PC-3 (cell line): ENCODE results near the gene USP2. TPM values are rescaled to one million over a fixed set of nuclear protein-coding genes. Genes with fewer than 3 reads are reported as not detected.

Source experiments
- ATAC-seq: fragments of 200-7000 bp; cut with Tn5 transposase; 2 replicates; pipeline ENCODE4 v1.9.1; 2020; ENCODE audit warnings: mild to moderate bottlenecking, moderate library complexity
- BruUV-seq: library from RNA; stranded (reverse); fragments of 400-500 nt; replicated peaks from 2 replicates; lab custom pipeline; 2021; lab: Mats Ljungman, UMichigan
- CTCF ChIA-PET: fragments of 300-600 bp; sonication (Branson Sonifier 250); formaldehyde crosslinking; loops from one replicate; lab custom pipeline; 2022; ENCODE audit warnings: antibody characterized with exemption; lab: Charles Lee
- POLR2A ChIA-PET: fragments of 300-600 bp; sonication (Branson Sonifier 250); formaldehyde crosslinking; loops from one replicate; lab custom pipeline; 2022; ENCODE audit warnings: antibody characterized with exemption; ENCODE audit not compliant: unreplicated experiment; lab: Charles Lee
- DNase-seq: peaks from one replicate; pipeline ENCODE4 v3.0.0-alpha.2; 2015
- H2AFZ ChIP-seq: fragments of 300-600 bp; sonication (generic); 2 replicates; pipeline ENCODE4 v1.6.0; 2016; ENCODE audit warnings: antibody characterized with exemption, low read length
- H3F3A ChIP-seq: fragments of 300-600 bp; sonication (generic); one replicate; pipeline ENCODE4 v1.6.0; 2017; ENCODE audit warnings: antibody characterized with exemption, low read length, control low read depth, mild to moderate bottlenecking; ENCODE audit not compliant: unreplicated experiment
- H3K27ac ChIP-seq: fragments of 300-600 bp; sonication (generic); 2 replicates; pipeline ENCODE4 v1.5.1; 2016; ENCODE audit warnings: mild to moderate bottlenecking, low read length
- H3K27me3 ChIP-seq: fragments of 300-600 bp; sonication (generic); 2 replicates; pipeline ENCODE4 v1.6.1; 2016; ENCODE audit warnings: low read length, mixed read lengths
- H3K36me3 ChIP-seq: fragments of 300-600 bp; sonication (generic); 2 replicates; pipeline ENCODE4 v1.6.1; 2016; ENCODE audit warnings: low read depth, mixed run types, low read length, mixed read lengths
- H3K4me1 ChIP-seq: fragments of 300-600 bp; sonication (generic); 2 replicates; pipeline ENCODE4 v1.5.1; 2016; ENCODE audit warnings: low read length; ENCODE audit not compliant: insufficient read depth
- H3K4me2 ChIP-seq: fragments of 300-600 bp; sonication (generic); 2 replicates; pipeline ENCODE4 v1.6.0; 2016; ENCODE audit warnings: low read length
- H3K4me3 ChIP-seq: fragments of 300-600 bp; sonication (generic); 2 replicates; pipeline ENCODE4 v1.5.1; 2016; ENCODE audit warnings: mild to moderate bottlenecking, low read length, mixed read lengths
- H3K79me2 ChIP-seq: fragments of 300-600 bp; sonication (generic); 2 replicates; pipeline ENCODE4 v1.6.1; 2017; ENCODE audit warnings: low read length, mixed read lengths
- H3K9ac ChIP-seq: fragments of 300-600 bp; sonication (generic); 2 replicates; pipeline ENCODE4 v1.6.0; 2016; ENCODE audit warnings: mild to moderate bottlenecking, low read length
- H3K9me2 ChIP-seq: fragments of 300-600 bp; sonication (generic); replicated peaks from 2 replicates; pipeline ENCODE4 v1.6.1; 2016; ENCODE audit warnings: mixed run types, low read length, mixed read lengths
- H3K9me3 ChIP-seq: fragments of 300-600 bp; sonication (generic); 2 replicates; pipeline ENCODE4 v1.6.1; 2016; ENCODE audit warnings: low read length, mixed read lengths
- H4K20me1 ChIP-seq: fragments of 300-600 bp; sonication (generic); 2 replicates; pipeline ENCODE4 v1.6.1; 2016; ENCODE audit warnings: low read length, mixed read lengths
- CTCF ChIP-seq: fragments of 300-600 bp; sonication (generic); conservative IDR thresholded peaks from 2 replicates; pipeline ENCODE4 v1.5.1; 2017; ENCODE audit warnings: antibody characterized with exemption, low read depth, mild to moderate bottlenecking, low read length
- EZH2 ChIP-seq: fragments of 300-600 bp; sonication (generic); IDR thresholded peaks from one replicate; pipeline ENCODE4 v1.6.1; 2017; ENCODE audit warnings: antibody characterized with exemption, mild to moderate bottlenecking, low read length; ENCODE audit not compliant: unreplicated experiment
- EZH2phosphoT487 ChIP-seq: fragments of 300-600 bp; sonication (generic); IDR thresholded peaks from 2 replicates; pipeline ENCODE4 v1.6.1; 2018; ENCODE audit warnings: mild to moderate bottlenecking, antibody characterized with exemption, low read length, borderline replicate concordance
- intact Hi-C: fragments of 100-400 bp; cut with micrococcal nuclease; formaldehyde crosslinking; loops from 2 replicates; pipeline ENCODE4 v1.9.0; 2023
- total RNA-seq: library from RNA; depleted of rRNA; stranded (reverse); fragments of >200 nt; gene quantifications from 2 replicates; pipeline ENCODE4 v1.2.3, GENCODE V29; 2014

Gene USP2
- total RNA-seq, 1 experiment from 2014 or later: 1.8 TPM

- ATAC-seq: no peak
- Histone ChIP-seq H3K4me2 (peak overlapping the region; percentile 10; the same call in 1 of the 2 replicates), H3F3A (peaks cover 5% of the 10 kb centered on the region), H2AFZ (no peak overlapping the region), H3K4me3 (no peak overlapping the region), H3K9ac (no peak overlapping the region), H4K20me1 (no peaks in the 10 kb centered on the region), H3K36me3 (no peaks in the 10 kb centered on the region), H3K9me2 (no peaks in the 10 kb centered on the region), H3K79me2 (no peaks in the 10 kb centered on the region), H3K27ac (no peak overlapping the region), H3K4me1 (peaks cover 36% of the 10 kb centered on the region), H3K9me3 (no peaks in the 10 kb centered on the region), H3K27me3 (no peaks in the 10 kb centered on the region)
- peak; percentile 49 for DNase-seq
- TF ChIP-seq EZH2phosphoT487 (no peak), CTCF (no peak), EZH2 (no peak)
- ChIA-PET CTCF (interaction anchor here (1.8 to 2.5 kb wide), 2 partner anchors 15 to 22 kb away, joined by 10 to 13 read pairs; no protein-coding TSS in a partner anchor), POLR2A (no interaction called here)
- intact Hi-C loops: loop anchor here (2.0 kb wide), 1 partner anchor 21 kb away; the partner anchor contains the start of gene USP2
- BruUV-seq: no TSS peak
These were observed 21.9 kb downstream of the USP2 start for GRCh38 chr11:119359365-119360214.

GRCh38 chr11:119357074-119357473 is 24.4 kb downstream of the USP2 start:
- POLR2A ChIA-PET: no interaction called here
- ATAC-seq (no peak), DNase-seq (no peak)
- Histone ChIP-seq H3K27me3 (no peaks in the 10 kb centered on the region), H3K36me3 (no peaks in the 10 kb centered on the region), H3F3A (peaks cover 5% of the 10 kb centered on the region), H3K9me3 (no peaks in the 10 kb centered on the region), H3K4me3 (peak overlapping the region; percentile 68; the same call in 1 of the 2 replicates), H3K4me2 (peak overlapping the region; percentile 86; the same call in 1 of the 2 replicates), H3K4me1 (peaks cover 29% of the 10 kb centered on the region), H2AFZ (no peak overlapping the region), H4K20me1 (no peaks in the 10 kb centered on the region), H3K27ac (no peak overlapping the region), H3K79me2 (no peaks in the 10 kb centered on the region), H3K9ac (no peak overlapping the region), H3K9me2 (no peaks in the 10 kb centered on the region)
- intact Hi-C loops: no loop called here
- no peak for TF ChIP-seq EZH2
- TF ChIP-seq EZH2phosphoT487: no peak
- TF ChIP-seq CTCF: no peak
- no TSS peak for BruUV-seq
- CTCF ChIA-PET: interaction anchor here (1.0 to 1.8 kb wide), 4 partner anchors 15 to 118 kb away, joined by 3 to 15 read pairs (median 11); partner anchors contain the start of gene USP2
